Measurements from ENCODE around the gene BRD3. TPM values are rescaled to one million over a fixed set of nuclear protein-coding genes. Genes with fewer than 3 reads are reported as not detected.

The BRD3 gene
- polyA plus RNA-seq, 1 experiment = 6.6 TPM

- no peaks in the 10 kb centered on the region for H3K36me3 ChIP-seq (ENCODE audit: control insufficient read depth, insufficient read depth, low read length)
- H3K27me3 ChIP-seq (ENCODE audit: control insufficient read depth, insufficient read depth, low read length) = peaks cover 2% of the 10 kb centered on the region; the same call in 1 of the 2 replicates
- CTCF ChIA-PET = interaction anchor here (0.7 to 5.5 kb wide), 29 partner anchors 8 to 506 kb away, joined by 3 to 221 read pairs (median 4); no protein-coding TSS in a partner anchor
- peak; percentile 55 for TF ChIP-seq CTCF (IDR thresholded peaks at IDR 0.05; ENCODE audit: insufficient read depth, low read depth, low read length)
- POLR2A ChIA-PET = no interaction called here
- peak; percentile 62 for DNase-seq (ENCODE audit: low read depth)
- H3K4me3 ChIP-seq (ENCODE audit: low read depth, low read length) = peak overlapping the region; percentile 85
These were observed 74.8 kb downstream of the BRD3 start for GRCh38 chr9:133992780-133993634.

DNA sequence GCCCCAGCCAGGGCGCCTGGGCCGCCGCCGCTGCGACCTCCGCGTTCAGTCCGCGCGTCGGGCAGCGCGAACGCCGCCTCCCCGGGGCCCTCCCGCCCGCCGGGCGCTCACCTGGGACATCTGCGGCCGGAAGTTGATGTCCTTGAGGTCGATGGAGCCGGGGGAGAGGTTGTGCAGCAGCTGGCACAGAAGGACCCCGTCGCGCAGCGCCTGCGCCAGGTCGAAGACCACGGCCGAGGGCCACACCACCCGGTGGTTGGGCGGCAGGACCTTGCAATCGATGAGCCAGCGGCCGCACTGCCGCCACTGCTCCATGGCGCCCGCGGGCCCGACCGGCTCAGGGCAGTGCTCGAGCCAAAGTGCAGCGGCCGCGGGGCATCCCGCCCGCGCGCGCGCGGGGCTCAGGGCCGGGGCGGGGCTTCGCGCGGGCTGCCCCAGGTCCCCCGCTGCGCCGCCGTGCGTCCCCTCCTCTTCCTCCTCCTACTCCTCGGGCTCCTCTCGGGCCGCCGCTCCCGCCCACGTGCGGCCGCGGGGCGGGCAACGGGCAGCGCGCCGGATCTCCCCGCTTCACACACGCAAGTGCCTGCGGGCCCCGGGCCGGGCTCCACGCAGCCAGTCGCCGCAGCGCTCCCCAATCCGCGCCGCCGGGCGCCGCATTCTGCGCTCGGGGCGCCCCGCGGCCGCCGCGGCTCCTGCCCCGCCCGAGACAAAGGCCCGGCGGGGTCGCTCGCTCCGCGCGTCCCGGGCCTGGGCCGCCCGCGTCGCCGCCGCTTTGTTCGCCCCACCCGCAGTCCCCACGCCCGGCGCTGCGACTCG is 75.7 kb downstream of the BRD3 start, which contains the start of gene VAV2:
Gene VAV2, minus strand, starts transcription at position 361 of the 816 bp plus-strand sequence. Its CDS starts 46 bp downstream, at position 315.
- Histone ChIP-seq H3K4me3 (ENCODE audit: low read depth, low read length) (peak within 1 kb of the TSS; percentile 85), H3K27me3 (ENCODE audit: control insufficient read depth, insufficient read depth, low read length) (peaks cover 2% of the 10 kb centered on the region; the same call in 1 of the 2 replicates), H3K36me3 (ENCODE audit: control insufficient read depth, insufficient read depth, low read length) (no peaks in the 10 kb centered on the region)
- DNase-seq (ENCODE audit: low read depth) = no peak
- CTCF ChIA-PET = interaction anchor here (1.2 to 5.5 kb wide), 8 partner anchors 13 to 250 kb away, joined by 3 to 221 read pairs (median 8); no protein-coding TSS in a partner anchor
- no peak for TF ChIP-seq CTCF (IDR thresholded peaks at IDR 0.05; ENCODE audit: insufficient read depth, low read depth, low read length)
- POLR2A ChIA-PET = no interaction called here

DNA sequence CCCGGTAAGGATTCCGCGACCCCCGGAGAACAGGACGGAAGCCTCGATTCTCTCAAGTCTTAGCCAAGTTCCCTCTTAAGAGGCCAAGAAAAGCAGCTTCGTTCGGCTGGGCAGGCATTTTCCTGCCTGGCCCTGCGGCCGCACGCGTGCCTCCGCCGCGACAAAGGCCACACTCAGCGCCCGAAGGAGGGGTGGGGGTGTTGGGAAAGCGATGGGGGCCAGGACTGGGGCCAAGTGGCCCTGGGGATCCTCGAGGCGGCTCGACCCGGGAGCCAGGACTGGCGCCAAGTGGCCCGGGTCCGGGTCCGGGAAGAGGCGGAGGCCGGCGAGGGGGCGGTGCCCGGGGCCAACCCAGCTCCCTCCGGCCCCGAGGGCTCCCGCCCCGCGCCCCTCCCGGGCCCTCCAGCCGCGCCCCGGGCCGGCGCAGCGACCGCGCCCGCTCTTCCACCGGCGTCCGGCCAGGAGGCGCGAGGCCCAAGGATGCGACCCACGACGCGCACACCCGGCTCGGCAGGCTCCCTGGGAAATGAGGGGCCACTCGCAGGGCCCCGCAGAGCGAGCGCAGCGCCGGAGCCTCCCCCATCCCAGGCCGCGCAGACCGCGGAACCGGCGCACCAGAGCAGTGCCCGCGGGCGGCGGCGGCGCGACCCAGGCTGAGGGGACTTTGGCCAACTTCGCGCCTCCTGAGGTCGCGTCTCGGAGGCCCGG is 76.5 kb downstream of the BRD3 start:
- DNase-seq (ENCODE audit: low read depth) = no peak

More for the DNA sequence above, 76.5 kb downstream of the BRD3 start:
- POLR2A ChIA-PET = no interaction called here
- no peak for TF ChIP-seq CTCF (IDR thresholded peaks at IDR 0.05; ENCODE audit: insufficient read depth, low read depth, low read length)
- CTCF ChIA-PET = interaction anchor here (1.0 to 2.5 kb wide), 3 partner anchors 198 to 209 kb away, joined by 3 to 12 read pairs (median 3); no protein-coding TSS in a partner anchor
- Histone ChIP-seq H3K36me3 (ENCODE audit: control insufficient read depth, insufficient read depth, low read length) (no peaks in the 10 kb centered on the region), H3K4me3 (ENCODE audit: low read depth, low read length) (peak overlapping the region; percentile 85), H3K27me3 (ENCODE audit: control insufficient read depth, insufficient read depth, low read length) (no peaks in the 10 kb centered on the region)

All from BJ (cell line).